Hepatocyte (in vitro differentiated cells): Measurements from ENCODE around the gene AKR7A2. TPM values are rescaled to one million over a fixed set of nuclear protein-coding genes. Genes with fewer than 3 reads are reported as not detected.

ENCODE experiments used
- DNase-seq: peaks from one replicate; pipeline ENCODE4 v3.0.0-alpha.2; 2016; ENCODE audit warnings: low spot score
- H2AFZ ChIP-seq: fragments of 200-600 bp; sonication (generic); 2 replicates; pipeline ENCODE4 v1.6.0; 2016; ENCODE audit warnings: antibody characterized with exemption, mild to moderate bottlenecking
- H3K27ac ChIP-seq: fragments of 200-600 bp; sonication (generic); 2 replicates; pipeline ENCODE4 v1.5.1; 2016; ENCODE audit warnings: mild to moderate bottlenecking
- H3K27me3 ChIP-seq: fragments of 200-600 bp; sonication (generic); 2 replicates; pipeline ENCODE4 v1.6.1; 2016
- H3K36me3 ChIP-seq: fragments of 200-600 bp; sonication (generic); replicated peaks from 2 replicates; pipeline ENCODE4 v1.5.1; 2016; ENCODE audit warnings: low read depth; ENCODE audit not compliant: insufficient read depth
- H3K4me1 ChIP-seq: fragments of 200-600 bp; sonication (generic); 2 replicates; pipeline ENCODE4 v1.5.1; 2016; ENCODE audit warnings: mild to moderate bottlenecking, moderate library complexity; ENCODE audit not compliant: insufficient read depth
- H3K4me2 ChIP-seq: fragments of 200-600 bp; sonication (generic); 2 replicates; pipeline ENCODE4 v1.6.0; 2016
- H3K4me3 ChIP-seq: fragments of 200-600 bp; sonication (generic); 2 replicates; pipeline ENCODE4 v1.5.1; 2016; ENCODE audit warnings: mild to moderate bottlenecking
- H3K79me2 ChIP-seq: fragments of 200-600 bp; sonication (generic); 2 replicates; pipeline ENCODE4 v1.6.0; 2017; ENCODE audit warnings: mild to moderate bottlenecking
- H3K9me2 ChIP-seq: fragments of 200-600 bp; sonication (generic); replicated peaks from 2 replicates; pipeline ENCODE4 v1.6.0; 2017; ENCODE audit warnings: mild to moderate bottlenecking; ENCODE audit not compliant: insufficient read depth
- H3K9me3 ChIP-seq: fragments of 200-600 bp; sonication (generic); 2 replicates; pipeline ENCODE4 v1.5.1; 2016; ENCODE audit warnings: low read depth, mild to moderate bottlenecking
- H4K20me1 ChIP-seq: fragments of 200-600 bp; sonication (generic); 2 replicates; pipeline ENCODE4 v1.6.0; 2016; ENCODE audit warnings: mild to moderate bottlenecking; ENCODE audit not compliant: insufficient read depth, poor library complexity, severe bottlenecking
- EZH2 ChIP-seq: fragments of 200-600 bp; sonication (generic); IDR thresholded peaks from 2 replicates; pipeline ENCODE4 v1.6.1; 2016; ENCODE audit warnings: antibody characterized with exemption, mild to moderate bottlenecking, borderline replicate concordance
- EZH2phosphoT487 ChIP-seq: fragments of 200-600 bp; sonication (generic); IDR thresholded peaks from one replicate; pipeline ENCODE4 v1.6.1; 2018; ENCODE audit warnings: antibody characterized with exemption, mild to moderate bottlenecking, low read depth, moderate library complexity; ENCODE audit not compliant: unreplicated experiment, severe bottlenecking
- polyA plus RNA-seq: library from polyadenylated mRNA; unstranded; fragments of >200 nt; fragmentation: Nextera tagmentation; extraction: Ambion mirVana; gene quantifications from 2 replicates; pipeline ENCODE4 v1.2.1, GENCODE V29; 2016
- small RNA-seq: library from RNA; depleted of rRNA; stranded (forward); fragments of <200 nt; gene quantifications from one replicate; pipeline ENCODE3, GENCODE V24; 2014
- total RNA-seq: library from RNA; depleted of rRNA; stranded (reverse); fragments of >200 nt; gene quantifications from 2 replicates; pipeline ENCODE4 v1.2.3, GENCODE V29; 2014
- TF ChIP-seq, protein P1 (sequence below): fragments of 200-600 bp; sonication (generic); IDR thresholded peaks from 2 replicates; pipeline ENCODE4 v1.5.1; 2016; ENCODE audit warnings: antibody characterized with exemption, mild to moderate bottlenecking; ENCODE audit not compliant: poor library complexity

The AKR7A2 gene
- total and polyA plus RNA-seq, 2 experiments from 2014 or later = 81.5 to 109 TPM

DNA sequence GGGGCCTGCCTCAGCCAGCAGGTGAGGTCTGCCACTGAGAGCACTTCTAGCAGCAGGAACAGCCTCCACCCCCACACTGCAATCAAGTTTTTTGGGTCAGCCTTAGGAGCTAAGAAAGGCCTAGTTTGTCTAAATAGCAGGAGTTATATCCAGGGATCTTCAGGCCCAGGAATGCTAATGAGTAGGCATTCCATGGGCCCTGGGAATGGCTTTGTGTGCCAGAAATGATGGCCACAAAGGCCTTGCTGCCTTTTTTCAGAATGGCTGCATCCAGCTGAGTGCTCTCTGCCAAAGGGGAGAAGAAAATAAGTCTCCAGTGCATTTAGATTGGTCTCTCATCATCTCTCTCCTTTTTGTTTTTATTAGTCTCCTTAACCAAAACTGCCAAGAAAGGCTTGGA is 57.5 kb downstream of the AKR7A2 start:
- no peaks in the 10 kb centered on the region for H3K9me3 ChIP-seq
- no peak overlapping the region for H3K4me2 ChIP-seq
- peaks cover 52% of the 10 kb centered on the region for H3K79me2 ChIP-seq
- DNase-seq = no peak
- no peaks in the 10 kb centered on the region for H3K36me3 ChIP-seq
- TF ChIP-seq, protein P1, sequence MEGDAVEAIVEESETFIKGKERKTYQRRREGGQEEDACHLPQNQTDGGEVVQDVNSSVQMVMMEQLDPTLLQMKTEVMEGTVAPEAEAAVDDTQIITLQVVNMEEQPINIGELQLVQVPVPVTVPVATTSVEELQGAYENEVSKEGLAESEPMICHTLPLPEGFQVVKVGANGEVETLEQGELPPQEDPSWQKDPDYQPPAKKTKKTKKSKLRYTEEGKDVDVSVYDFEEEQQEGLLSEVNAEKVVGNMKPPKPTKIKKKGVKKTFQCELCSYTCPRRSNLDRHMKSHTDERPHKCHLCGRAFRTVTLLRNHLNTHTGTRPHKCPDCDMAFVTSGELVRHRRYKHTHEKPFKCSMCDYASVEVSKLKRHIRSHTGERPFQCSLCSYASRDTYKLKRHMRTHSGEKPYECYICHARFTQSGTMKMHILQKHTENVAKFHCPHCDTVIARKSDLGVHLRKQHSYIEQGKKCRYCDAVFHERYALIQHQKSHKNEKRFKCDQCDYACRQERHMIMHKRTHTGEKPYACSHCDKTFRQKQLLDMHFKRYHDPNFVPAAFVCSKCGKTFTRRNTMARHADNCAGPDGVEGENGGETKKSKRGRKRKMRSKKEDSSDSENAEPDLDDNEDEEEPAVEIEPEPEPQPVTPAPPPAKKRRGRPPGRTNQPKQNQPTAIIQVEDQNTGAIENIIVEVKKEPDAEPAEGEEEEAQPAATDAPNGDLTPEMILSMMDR = no peak
- TF ChIP-seq EZH2 = no peak
- no peak for TF ChIP-seq EZH2phosphoT487
- no peak overlapping the region for H3K27ac ChIP-seq
- H3K27me3 ChIP-seq = no peaks in the 10 kb centered on the region
- H2AFZ ChIP-seq = no peak overlapping the region
- no peaks in the 10 kb centered on the region for H3K9me2 ChIP-seq
- no peaks in the 10 kb centered on the region for H4K20me1 ChIP-seq
- no peak overlapping the region for H3K4me3 ChIP-seq
- H3K4me1 ChIP-seq = peaks cover 19% of the 10 kb centered on the region

Small RNA genes lying within 50 kb of the gene (small RNA-seq; reads per million reads assigned to genes)
- gene RNU6-1099P = not detected

Other genes starting within 250 kb of the AKR7A2 start
- gene UBR4, start 101.9 kb downstream of the AKR7A2 start, total RNA-seq = 138 and 175 TPM in 2 replicates
- gene UBR4, start 101.9 kb downstream of the AKR7A2 start, polyA plus RNA-seq = 140 and 166 TPM in 2 replicates
- 33.0 and 35.8 TPM in 2 replicates for gene EMC1, start 60.6 kb downstream of the AKR7A2 start, total RNA-seq
- gene EMC1, start 60.6 kb downstream of the AKR7A2 start, polyA plus RNA-seq = 28.6 and 33.2 TPM in 2 replicates
- gene MRTO4, start 60.3 kb downstream of the AKR7A2 start, total RNA-seq = 19.7 and 20.8 TPM in 2 replicates
- gene MRTO4, start 60.3 kb downstream of the AKR7A2 start, polyA plus RNA-seq = 24.9 and 28.7 TPM in 2 replicates
- gene AKR7A3, start 23.4 kb downstream of the AKR7A2 start, total RNA-seq = 1.2 and 2.3 TPM in 2 replicates
- gene AKR7A3, start 23.4 kb downstream of the AKR7A2 start, polyA plus RNA-seq = 0.46 and 1.5 TPM in 2 replicates
- 28.2 and 35.2 TPM in 2 replicates for gene SLC66A1, start 182 bp upstream of the AKR7A2 start, total RNA-seq
- 34.5 and 39.6 TPM in 2 replicates for gene SLC66A1, start 182 bp upstream of the AKR7A2 start, polyA plus RNA-seq
- gene CAPZB, start 173.4 kb upstream of the AKR7A2 start, total RNA-seq = 139 and 165 TPM in 2 replicates
- gene CAPZB, start 173.4 kb upstream of the AKR7A2 start, polyA plus RNA-seq = 260 and 261 TPM in 2 replicates